Lower leg skin (tissue), 4 donors: ENCODE measurements around the gene NOVA1. TPM values are rescaled to one million over a fixed set of nuclear protein-coding genes. Genes with fewer than 3 reads are reported as not detected.

Source experiments
- DNase-seq, 2 donors: peaks; one replicate each; pipeline ENCODE4 v3.0.0-alpha.2; 2019; ENCODE audit warnings: low spot score in 2 of 2
- H3K4me3 ChIP-seq: fragments of 200-600 bp; sonication (generic); 2 replicates; pipeline ENCODE4 v1.5.1; 2017; ENCODE audit warnings: mild to moderate bottlenecking, low read depth; ENCODE audit not compliant: poor library complexity, severe bottlenecking
- POLR2A ChIP-seq, 2 donors: fragments of 450-650 bp; IDR thresholded peaks; one replicate each; pipeline ENCODE4 v1.6.1; 2016 to 2017; ENCODE audit warnings: antibody characterized with exemption in 2 of 2, mild to moderate bottlenecking in 1 of 2, moderate library complexity in 1 of 2
- WGBS, 2 donors: methylation state at CpG; one replicate each; pipeline ENCODE4 v1.1.5; 2018; 5-methylcytosine and 5-hydroxymethylcytosine counted together
- intact Hi-C: fragments of 100-400 bp; cut with DNase I; formaldehyde crosslinking; loops from one replicate; pipeline ENCODE4 v1.15.0; 2023; ENCODE audit warnings: low total_unique reads
- total RNA-seq, 4 donors: library from RNA; depleted of rRNA; stranded (reverse); fragments of >200 nt; gene quantifications; one replicate each; pipeline ENCODE4 v1.1.0, GENCODE V29; 2016
- TF ChIP-seq, protein P1 (sequence below), 3 donors: fragments of 450-650 bp; IDR thresholded peaks; one replicate each; pipeline ENCODE4 v1.5.1; 2016; ENCODE audit warnings: antibody characterized with exemption in 3 of 3, mild to moderate bottlenecking in 3 of 3, moderate library complexity in 2 of 3

Gene NOVA1
- total RNA-seq, 4 donors from 2014 or later, result 3.0 to 8.9 (median 7.1) TPM

DNA sequence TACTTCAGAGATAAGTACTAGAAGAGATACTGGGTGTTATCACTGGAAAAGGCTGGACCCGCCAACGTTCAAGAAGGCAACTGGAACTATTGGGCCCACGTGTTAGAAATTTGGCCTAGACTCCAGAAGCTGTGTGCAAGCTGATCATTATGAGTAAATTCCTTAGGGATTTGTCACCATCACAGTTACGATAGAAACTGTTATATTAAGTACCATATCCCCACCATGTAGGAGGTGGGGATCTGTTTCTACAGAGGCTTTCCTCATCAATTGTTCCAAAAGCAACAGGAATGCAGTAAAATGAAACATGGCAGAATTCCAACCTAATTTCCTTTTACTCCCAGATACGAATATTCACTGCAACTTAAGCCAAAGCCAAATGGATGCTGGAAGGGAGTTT is 170.7 kb downstream of the NOVA1 start:
- no peak for DNase-seq
- no peak overlapping the region for H3K4me3 ChIP-seq
- TF ChIP-seq, protein P1, sequence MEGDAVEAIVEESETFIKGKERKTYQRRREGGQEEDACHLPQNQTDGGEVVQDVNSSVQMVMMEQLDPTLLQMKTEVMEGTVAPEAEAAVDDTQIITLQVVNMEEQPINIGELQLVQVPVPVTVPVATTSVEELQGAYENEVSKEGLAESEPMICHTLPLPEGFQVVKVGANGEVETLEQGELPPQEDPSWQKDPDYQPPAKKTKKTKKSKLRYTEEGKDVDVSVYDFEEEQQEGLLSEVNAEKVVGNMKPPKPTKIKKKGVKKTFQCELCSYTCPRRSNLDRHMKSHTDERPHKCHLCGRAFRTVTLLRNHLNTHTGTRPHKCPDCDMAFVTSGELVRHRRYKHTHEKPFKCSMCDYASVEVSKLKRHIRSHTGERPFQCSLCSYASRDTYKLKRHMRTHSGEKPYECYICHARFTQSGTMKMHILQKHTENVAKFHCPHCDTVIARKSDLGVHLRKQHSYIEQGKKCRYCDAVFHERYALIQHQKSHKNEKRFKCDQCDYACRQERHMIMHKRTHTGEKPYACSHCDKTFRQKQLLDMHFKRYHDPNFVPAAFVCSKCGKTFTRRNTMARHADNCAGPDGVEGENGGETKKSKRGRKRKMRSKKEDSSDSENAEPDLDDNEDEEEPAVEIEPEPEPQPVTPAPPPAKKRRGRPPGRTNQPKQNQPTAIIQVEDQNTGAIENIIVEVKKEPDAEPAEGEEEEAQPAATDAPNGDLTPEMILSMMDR (IDR thresholded peaks at IDR 0.05), result no peak
- WGBS, 2 donors, result 35 to 39% methylated on average over 5 of the region's 5 CpGs
- intact Hi-C loops, result no loop called here

DNA sequence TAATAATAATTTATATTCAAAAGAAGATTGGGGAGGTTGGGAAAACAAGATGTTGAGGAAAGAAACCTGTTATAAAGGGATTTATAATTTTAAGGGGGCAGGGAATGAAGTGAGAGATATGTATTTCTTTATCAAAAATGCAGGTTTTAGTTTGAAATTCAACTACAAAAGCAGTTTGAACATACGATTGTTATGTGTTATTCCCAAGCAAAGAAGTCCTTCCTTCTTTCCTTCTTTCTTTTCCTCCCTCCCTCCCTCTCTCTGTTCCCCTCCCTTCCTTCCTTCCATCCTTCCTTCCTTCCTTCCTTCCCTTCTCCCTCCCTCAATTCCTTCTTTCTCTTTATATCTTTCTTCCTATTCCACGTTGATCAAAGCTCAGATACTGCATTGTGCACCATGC is 173.3 kb downstream of the NOVA1 start:
- intact Hi-C loops, result no loop called here
- WGBS, 2 donors, result 63 to 75% methylated on average over 2 of the region's 2 CpGs
- no peak overlapping the region for H3K4me3 ChIP-seq
- no peak for DNase-seq
- no peak for TF ChIP-seq POLR2A (IDR thresholded peaks at IDR 0.05)
- TF ChIP-seq, protein P1 (IDR thresholded peaks at IDR 0.05), result no peak

DNA sequence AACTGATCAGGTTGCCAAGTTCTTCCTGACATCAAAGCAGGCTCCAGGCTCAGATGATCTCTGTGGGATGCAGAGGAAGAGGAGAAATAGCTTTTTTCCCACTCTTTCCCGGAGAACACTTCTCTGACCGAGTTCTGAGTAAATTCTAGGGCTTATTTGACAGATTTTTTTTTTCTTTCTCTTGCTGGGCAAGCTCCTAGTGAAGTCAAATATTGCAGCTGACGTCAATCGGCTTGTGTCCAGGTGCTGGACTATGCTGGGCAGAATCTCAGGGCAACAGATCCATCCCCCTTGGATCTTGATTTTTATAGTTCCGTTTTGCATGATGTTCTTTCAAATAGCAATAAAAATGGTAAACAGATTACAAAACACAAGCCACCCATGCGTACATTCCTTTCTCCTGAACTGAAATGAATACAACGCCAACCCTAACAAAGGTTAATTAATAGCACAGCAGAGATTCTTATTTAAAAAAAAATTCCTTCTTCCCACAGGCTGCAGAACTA is 182.2 kb downstream of the NOVA1 start:
- no peak for TF ChIP-seq POLR2A (IDR thresholded peaks at IDR 0.05)
- TF ChIP-seq, protein P1 (IDR thresholded peaks at IDR 0.05), result no peak
- 56 to 67% methylated on average over 7 of the region's 7 CpGs for WGBS, 2 donors
- H3K4me3 ChIP-seq, result no peak overlapping the region
- peak in 1 of 2 donors; percentile 51 for DNase-seq
- intact Hi-C loops, result no loop called here

DNA sequence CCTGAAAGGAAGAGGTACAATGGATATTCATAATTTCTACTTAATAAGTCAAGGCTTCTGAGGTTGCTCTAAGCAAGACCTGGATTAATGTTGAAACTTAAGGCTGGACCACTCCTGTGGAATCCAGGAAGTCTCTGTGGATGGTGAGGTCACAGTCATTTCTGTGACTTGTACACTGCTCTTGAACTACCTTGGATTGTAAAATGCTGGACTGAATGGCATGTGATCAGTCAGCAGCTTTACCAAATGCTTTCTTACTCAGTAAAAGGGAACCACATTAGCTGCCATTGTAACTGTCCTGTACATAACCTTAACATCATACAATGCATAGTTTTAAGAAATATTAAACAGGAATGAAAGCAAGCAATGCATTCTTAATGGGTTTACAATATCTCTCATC is 182.9 kb downstream of the NOVA1 start:
- H3K4me3 ChIP-seq, result no peak overlapping the region
- no peak for TF ChIP-seq POLR2A (IDR thresholded peaks at IDR 0.05)
- TF ChIP-seq, protein P1 (IDR thresholded peaks at IDR 0.05), result no peak
- intact Hi-C loops, result no loop called here
- no peak for DNase-seq

DNA sequence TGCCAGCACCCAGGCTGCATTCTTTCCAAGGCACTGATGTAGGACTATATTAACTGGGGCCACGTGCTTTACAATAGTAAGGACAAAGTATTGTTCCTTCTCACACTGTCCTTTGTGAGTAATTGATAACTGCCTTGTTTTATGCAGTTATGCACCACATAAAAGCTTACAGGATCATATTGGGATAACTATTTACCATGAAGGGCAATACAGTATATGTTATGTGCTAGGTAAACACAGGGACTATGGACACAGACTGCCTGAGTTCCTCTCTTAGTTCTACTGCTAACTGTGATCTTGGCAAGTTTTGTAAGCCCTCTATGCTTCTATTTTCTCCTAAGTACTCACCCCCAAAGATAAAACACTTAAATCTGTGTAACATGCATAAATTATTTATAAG is 183.7 kb downstream of the NOVA1 start:
- intact Hi-C loops, result no loop called here

DNA sequence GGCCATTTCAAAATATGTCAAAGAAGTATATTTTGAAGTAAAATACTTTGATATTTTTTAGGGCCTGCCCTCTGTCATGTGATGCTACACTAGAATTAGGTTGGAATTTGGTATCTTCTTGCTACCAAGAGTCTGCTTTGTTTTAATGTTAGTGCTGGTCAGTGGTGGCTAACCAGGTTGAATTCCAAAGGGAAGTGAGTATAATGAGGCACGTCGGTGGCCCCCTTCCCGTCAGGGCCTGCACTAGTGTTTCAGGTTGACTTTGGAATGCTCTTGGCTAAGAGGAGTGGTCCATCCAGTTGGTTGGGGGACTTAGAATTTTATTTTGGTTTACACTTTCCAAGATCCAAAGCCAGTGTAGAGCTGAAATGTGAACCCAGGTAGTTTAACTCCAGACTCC is 185.4 kb downstream of the NOVA1 start:
- DNase-seq, result no peak
- no peak for TF ChIP-seq POLR2A (IDR thresholded peaks at IDR 0.05)
- TF ChIP-seq, protein P1 (IDR thresholded peaks at IDR 0.05), result no peak
- WGBS, 2 donors, result 89% methylated on average over 3 of the region's 3 CpGs
- H3K4me3 ChIP-seq, result no peak overlapping the region
- intact Hi-C loops, result no loop called here

More for the DNA sequence above, 183.7 kb downstream of the NOVA1 start:
- no peak overlapping the region for H3K4me3 ChIP-seq
- WGBS, 2 donors, result 82 to 84% methylated on average over 1 of the region's 1 CpG
- TF ChIP-seq, protein P1 (IDR thresholded peaks at IDR 0.05), result no peak
- no peak for TF ChIP-seq POLR2A (IDR thresholded peaks at IDR 0.05)
- DNase-seq, result no peak
